Activated T-helper 1 cell treated with anti-CD3 and anti-CD28 coated beads, Interleukin-12 subunit alpha, Interleukin-12 subunit beta, Interleukin-2, Interleukin-4 antibody, amounts not matched to agents 30 ng/mL and 10 ng/mL and 1 ng/mL, durations not matched to agents 14 hours and 24 hours and 36 hours (primary cell): ENCODE results near the gene KMT5C. TPM values are rescaled to one million over a fixed set of nuclear protein-coding genes. Genes with fewer than 3 reads are reported as not detected.

Experiments used
- DNase-seq: peaks from one replicate; pipeline ENCODE4 v3.0.0; 2021; ENCODE audit warnings: low spot score
- H3K27ac Mint-ChIP-seq: one replicate; pipeline ENCODE4 v1.8.0; 2021; ENCODE audit warnings: mild to moderate bottlenecking, mixed read lengths
- H3K27me3 Mint-ChIP-seq: one replicate; pipeline ENCODE4 v1.8.0; 2022; ENCODE audit warnings: mild to moderate bottlenecking, moderate library complexity, mixed read lengths; ENCODE audit not compliant: insufficient read depth
- H3K36me3 Mint-ChIP-seq: one replicate; pipeline ENCODE4 v1.8.0; 2021; ENCODE audit warnings: low read depth, mixed read lengths
- H3K4me1 Mint-ChIP-seq: one replicate; pipeline ENCODE4 v1.8.0; 2021; ENCODE audit warnings: low read depth, mixed read lengths
- H3K4me3 Mint-ChIP-seq: one replicate; pipeline ENCODE4 v1.8.0; 2021; ENCODE audit warnings: mild to moderate bottlenecking, moderate library complexity, mixed read lengths
- H3K9me3 Mint-ChIP-seq: one replicate; pipeline ENCODE4 v1.8.0; 2021; ENCODE audit warnings: mixed read lengths
- intact Hi-C: fragments of 100-400 bp; cut with micrococcal nuclease; formaldehyde crosslinking; loops from one replicate; pipeline ENCODE4 v1.15.1; 2024
- total RNA-seq: library from RNA; stranded (reverse); gene quantifications from 2 replicates; pipeline ENCODE4 v1.2.3, GENCODE V29; 2022

KMT5C gene
- total RNA-seq, 1 donor from 2014 or later = 29.9 TPM

DNA sequence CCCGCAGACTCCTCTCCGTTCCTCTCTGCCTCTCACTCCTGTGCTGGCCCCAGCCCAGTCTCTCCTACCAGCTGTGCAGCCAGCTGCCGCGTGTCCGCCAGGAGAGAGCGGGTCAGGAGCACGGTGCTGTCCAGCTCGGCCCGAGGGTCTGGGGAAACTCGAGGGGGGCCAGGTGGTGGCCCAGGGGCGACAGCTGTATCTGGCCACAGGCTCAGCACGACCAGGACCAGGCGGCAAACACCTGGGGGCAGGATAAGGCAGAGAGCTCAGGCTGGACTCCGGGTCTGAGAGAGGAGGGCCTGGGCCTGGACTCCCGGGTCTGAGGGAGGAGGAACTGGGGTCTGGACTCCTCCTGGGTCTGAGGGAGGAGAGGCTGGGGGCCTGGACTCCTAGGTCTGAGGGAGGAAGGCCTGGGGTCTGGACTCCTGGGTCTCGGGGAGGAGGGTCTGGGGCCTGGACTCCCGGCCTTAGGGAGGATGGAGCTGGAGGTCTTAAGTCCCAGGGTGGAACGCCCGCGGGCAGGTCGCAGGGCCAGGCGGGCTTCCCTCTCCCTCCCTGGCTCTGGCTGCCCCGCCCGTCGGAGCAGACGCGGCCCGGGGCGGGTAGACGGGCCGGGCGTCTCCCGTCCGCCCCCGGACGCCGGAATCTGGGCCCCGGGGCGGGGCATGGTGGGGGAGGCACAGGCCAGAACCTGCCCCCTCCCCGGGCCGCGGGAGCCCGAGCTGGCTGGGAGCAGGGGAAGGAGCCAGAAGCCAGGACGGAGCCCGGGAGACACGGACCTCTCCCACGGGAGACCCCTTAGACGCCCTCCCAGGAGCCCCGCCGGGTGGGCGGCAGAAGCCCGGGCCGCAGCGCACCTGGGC is 29.3 kb downstream of the KMT5C start:
- H3K9me3 Mint-ChIP-seq = no peaks in the 10 kb centered on the region
- no peak for DNase-seq
- peaks cover 5% of the 10 kb centered on the region for H3K4me1 Mint-ChIP-seq
- peaks cover 2% of the 10 kb centered on the region for H3K36me3 Mint-ChIP-seq
- H3K27me3 Mint-ChIP-seq = peaks cover 41% of the 10 kb centered on the region
- no peak overlapping the region for H3K27ac Mint-ChIP-seq
- no peak overlapping the region for H3K4me3 Mint-ChIP-seq
- intact Hi-C loops = loop anchor here (2.0 kb wide), 1 partner anchor 14 kb away; the partner anchor contains the start of gene COX6B2

GRCh38 chr19:55369653-55370304 is 30.1 kb downstream of the KMT5C start:
- DNase-seq = no peak
- H3K36me3 Mint-ChIP-seq = peaks cover 2% of the 10 kb centered on the region
- H3K4me3 Mint-ChIP-seq = peak overlapping the region; percentile 54
- intact Hi-C loops = loop anchor here (2.0 kb wide), 1 partner anchor 15 kb away; the partner anchor contains the start of gene COX6B2
- H3K9me3 Mint-ChIP-seq = no peaks in the 10 kb centered on the region
- no peak overlapping the region for H3K27ac Mint-ChIP-seq
- H3K4me1 Mint-ChIP-seq = peaks cover 5% of the 10 kb centered on the region
- peaks cover 44% of the 10 kb centered on the region for H3K27me3 Mint-ChIP-seq

GRCh38 chr19:55370305-55370988 is 30.8 kb downstream of the KMT5C start, which contains the start of gene IL11:
IL11 (minus strand) TSS chr19:55370463; CDS start chr19:55370310, 153 bp downstream.
- peaks cover 41% of the 10 kb centered on the region for H3K27me3 Mint-ChIP-seq
- peak within 1 kb of the TSS; percentile 54 for H3K4me3 Mint-ChIP-seq

GRCh38 chr19:55372316-55373081 is 32.8 kb downstream of the KMT5C start:
- Mint-ChIP-seq H3K27ac (no peak overlapping the region), H3K4me1 (peaks cover 5% of the 10 kb centered on the region), H3K9me3 (no peaks in the 10 kb centered on the region), H3K36me3 (peaks cover 2% of the 10 kb centered on the region), H3K27me3 (peaks cover 43% of the 10 kb centered on the region), H3K4me3 (no peak overlapping the region)
- intact Hi-C loops = no loop called here
- no peak for DNase-seq

More at GRCh38 chr19:55370305-55370988, 30.8 kb downstream of the KMT5C start, which contains the start of gene IL11:
- H3K4me1 Mint-ChIP-seq = peaks cover 5% of the 10 kb centered on the region
- no peak for DNase-seq
- no peak within 1 kb of the TSS for H3K27ac Mint-ChIP-seq
- H3K9me3 Mint-ChIP-seq = no peaks in the 10 kb centered on the region
- H3K36me3 Mint-ChIP-seq = peaks cover 2% of the 10 kb centered on the region
- intact Hi-C loops = no loop called here

GRCh38 chr19:55373306-55373992 is 33.8 kb downstream of the KMT5C start:
- no peak overlapping the region for H3K4me3 Mint-ChIP-seq
- peaks cover 40% of the 10 kb centered on the region for H3K27me3 Mint-ChIP-seq
- peaks cover 5% of the 10 kb centered on the region for H3K4me1 Mint-ChIP-seq
- no peak for DNase-seq
- no peaks in the 10 kb centered on the region for H3K9me3 Mint-ChIP-seq
- no peak overlapping the region for H3K27ac Mint-ChIP-seq
- intact Hi-C loops = no loop called here
- H3K36me3 Mint-ChIP-seq = peaks cover 2% of the 10 kb centered on the region

- Mint-ChIP-seq H3K4me3 (no peak overlapping the region), H3K36me3 (peaks cover 2% of the 10 kb centered on the region), H3K4me1 (peaks cover 5% of the 10 kb centered on the region), H3K9me3 (no peaks in the 10 kb centered on the region), H3K27me3 (peaks cover 35% of the 10 kb centered on the region), H3K27ac (no peak overlapping the region)
- no peak for DNase-seq
- intact Hi-C loops = no loop called here
Measured at GRCh38 chr19:55373993-55374757, 34.5 kb downstream of the KMT5C start.

DNA sequence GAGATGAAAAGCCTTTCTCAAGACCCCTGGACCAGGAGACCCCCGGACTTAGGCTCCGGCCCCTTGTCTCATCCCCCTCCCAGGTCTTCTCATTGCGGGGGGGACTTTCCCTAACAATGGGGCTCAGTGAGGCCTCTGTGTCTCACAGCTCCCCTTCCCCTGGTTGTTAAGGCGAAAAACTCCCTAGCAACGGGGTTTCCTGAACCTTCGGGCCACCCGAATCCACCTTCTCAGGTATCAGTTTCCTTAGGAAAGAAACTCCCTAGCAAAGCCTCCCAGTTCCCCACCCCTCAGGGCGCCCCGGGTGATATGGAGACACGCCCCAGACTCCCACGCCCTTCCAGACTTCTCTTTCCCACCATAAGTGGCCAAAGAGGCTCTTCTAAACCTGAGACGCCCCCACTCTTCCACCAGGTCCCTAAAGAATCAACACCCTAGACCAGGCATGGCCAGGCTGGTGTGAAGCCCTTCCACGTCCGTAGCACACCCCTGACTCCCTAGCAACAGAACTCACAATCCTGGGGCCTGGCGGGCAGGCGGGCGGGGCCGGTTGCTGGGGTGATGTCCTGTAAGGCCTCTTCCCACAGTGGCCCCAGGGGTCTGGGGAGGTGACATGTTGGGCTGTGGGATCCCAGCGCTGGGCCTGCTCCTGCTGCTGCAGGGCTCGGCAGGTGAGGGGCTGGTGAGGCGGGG is 36.7 kb downstream of the KMT5C start, which contains the start of gene TMEM190:
TMEM190 (plus strand) TSS at position 586 of the 693 bp plus-strand sequence; CDS start at position 614, 28 bp downstream.
- H3K36me3 Mint-ChIP-seq = no peaks in the 10 kb centered on the region
- no peaks in the 10 kb centered on the region for H3K9me3 Mint-ChIP-seq
- no peak for DNase-seq
- no peak within 1 kb of the TSS for H3K27ac Mint-ChIP-seq
- no peak within 1 kb of the TSS for H3K4me3 Mint-ChIP-seq
- no peaks in the 10 kb centered on the region for H3K4me1 Mint-ChIP-seq
- intact Hi-C loops = no loop called here
- H3K27me3 Mint-ChIP-seq = peaks cover 21% of the 10 kb centered on the region

DNA sequence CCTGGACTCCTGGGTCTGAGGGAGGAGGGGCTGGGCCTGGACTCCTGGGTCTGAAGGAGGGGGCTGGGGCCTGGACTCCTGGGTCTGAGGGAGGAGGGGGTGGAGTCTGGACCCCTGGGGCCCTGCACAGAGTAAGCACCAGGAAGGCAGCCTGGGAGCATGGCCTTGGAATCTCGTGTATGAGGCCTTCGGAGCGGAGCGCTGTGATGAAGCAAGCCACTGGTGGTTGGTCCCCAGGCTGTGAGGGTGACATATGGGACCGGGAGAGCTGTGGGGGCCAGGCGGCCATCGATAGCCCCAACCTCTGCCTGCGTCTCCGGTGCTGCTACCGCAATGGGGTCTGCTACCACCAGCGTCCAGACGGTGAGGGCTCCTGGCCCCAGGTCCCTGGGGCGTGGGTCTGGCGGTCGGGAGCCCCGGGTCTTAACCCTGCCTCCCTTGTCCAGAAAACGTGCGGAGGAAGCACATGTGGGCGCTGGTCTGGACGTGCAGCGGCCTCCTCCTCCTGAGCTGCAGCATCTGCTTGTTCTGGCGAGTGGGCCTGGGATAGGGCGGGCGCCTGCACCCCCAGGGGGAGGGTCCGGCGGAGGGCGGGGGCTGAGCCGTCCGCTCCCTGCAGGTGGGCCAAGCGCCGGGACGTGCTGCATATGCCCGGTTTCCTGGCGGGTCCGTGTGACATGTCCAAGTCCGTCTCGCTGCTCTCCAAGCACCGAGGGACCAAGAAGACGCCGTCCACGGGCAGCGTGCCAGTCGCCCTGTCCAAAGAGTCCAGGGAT is 37.9 kb downstream of the KMT5C start:
- Mint-ChIP-seq H3K36me3 (peaks cover 3% of the 10 kb centered on the region), H3K27me3 (peaks cover 12% of the 10 kb centered on the region), H3K27ac (no peak overlapping the region), H3K4me1 (peaks cover 8% of the 10 kb centered on the region), H3K4me3 (no peak overlapping the region), H3K9me3 (no peaks in the 10 kb centered on the region)
- no peak for DNase-seq
- intact Hi-C loops = no loop called here

DNA sequence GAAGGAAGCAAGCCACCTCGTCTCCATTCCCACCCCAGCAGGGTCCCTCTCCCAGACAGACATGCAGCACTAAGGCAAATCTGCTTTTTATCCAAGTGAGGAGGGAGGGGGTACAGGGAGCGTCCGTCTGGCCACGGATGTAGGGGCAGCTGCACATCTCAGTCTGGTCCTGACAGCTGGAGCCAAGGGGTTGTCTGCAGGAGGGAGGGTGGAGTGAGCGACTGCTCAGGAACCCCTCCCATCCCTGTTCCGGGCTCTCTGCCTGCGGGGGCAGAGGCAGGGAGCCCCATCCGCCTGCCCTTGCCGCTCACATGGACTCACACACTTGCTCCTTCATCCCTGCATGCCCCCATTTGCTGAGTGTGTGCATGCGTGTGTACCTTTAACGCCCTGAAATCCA is 39.5 kb downstream of the KMT5C start:
- H3K4me1 Mint-ChIP-seq = peaks cover 10% of the 10 kb centered on the region
- H3K9me3 Mint-ChIP-seq = no peaks in the 10 kb centered on the region
- H3K4me3 Mint-ChIP-seq = no peak overlapping the region
- H3K27me3 Mint-ChIP-seq = peaks cover 6% of the 10 kb centered on the region
- no peak overlapping the region for H3K27ac Mint-ChIP-seq
- peaks cover 4% of the 10 kb centered on the region for H3K36me3 Mint-ChIP-seq
- intact Hi-C loops = no loop called here
- no peak for DNase-seq

DNA sequence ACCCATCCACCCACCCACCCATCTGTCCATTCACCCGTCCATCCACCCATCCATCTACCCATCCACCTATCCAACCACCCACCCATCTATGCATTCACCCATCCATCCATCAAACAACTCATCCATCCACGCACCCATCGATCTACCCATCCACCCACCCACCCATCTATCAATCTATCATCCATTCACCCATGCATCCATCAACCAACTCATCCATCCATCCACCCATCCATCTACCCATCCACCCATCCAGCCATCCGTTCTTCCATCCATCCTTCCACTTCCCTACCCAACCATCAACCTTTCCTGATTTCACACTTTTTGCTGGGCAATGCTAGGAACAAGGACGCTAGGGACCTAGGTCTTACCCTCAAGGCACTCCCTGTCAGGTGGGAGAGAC is 42.3 kb downstream of the KMT5C start:
- no peaks in the 10 kb centered on the region for H3K9me3 Mint-ChIP-seq
- intact Hi-C loops = no loop called here
- peak overlapping the region; percentile 60 for H3K27ac Mint-ChIP-seq
- no peak for DNase-seq
- no peaks in the 10 kb centered on the region for H3K27me3 Mint-ChIP-seq
- peaks cover 18% of the 10 kb centered on the region for H3K4me1 Mint-ChIP-seq
- H3K4me3 Mint-ChIP-seq = peak overlapping the region; percentile 92
- H3K36me3 Mint-ChIP-seq = peaks cover 15% of the 10 kb centered on the region
